HL-60 (cell line): ENCODE results near the gene DNASE2B.

ENCODE experiments used
- CTCF ChIP-seq: IDR thresholded peaks from one replicate; pipeline ENCODE4 v1.5.1; 2011; ENCODE audit warnings: low read length, control low read depth, inconsistent platforms; ENCODE audit not compliant: insufficient read depth
- POLR2AphosphoS5 ChIP-seq: IDR thresholded peaks from 2 replicates; pipeline ENCODE4 v1.6.1; 2012; ENCODE audit warnings: low read depth
- REST ChIP-seq: IDR thresholded peaks from 2 replicates; pipeline ENCODE4 v1.6.1; 2012; ENCODE audit warnings: low read depth; ENCODE audit not compliant: insufficient replicate concordance
- SPI1 ChIP-seq: IDR thresholded peaks from 2 replicates; pipeline ENCODE4 v1.6.1; 2012; ENCODE audit warnings: low read depth, mild to moderate bottlenecking, borderline replicate concordance

- no peak for TF ChIP-seq CTCF
- no peak for TF ChIP-seq POLR2AphosphoS5
- TF ChIP-seq SPI1 = no peak
- no peak for TF ChIP-seq REST
Observed at GRCh38 chr1:84387480-84388163, 10.7 kb upstream of the DNASE2B start.
